ENCODE data around the gene OR13C8.
"Not testable (repeated sequence)": the region's sequence is repeated elsewhere in the genome, so short reads cannot be mapped to it uniquely, and the experiment has no call there.

The OR13C8 gene

GRCh38 chr9:104568868-104569267 lies at the start of gene OR13C8:
Gene OR13C8, plus strand, starts transcription at chr9:104569168. Its CDS starts 0 bp downstream, at chr9:104569168.
- no peak for DNase-seq

- not testable (repeated sequence) for DNase-seq
Measured at GRCh38 chr9:104520241-104520640, 48.7 kb upstream of the OR13C8 start.

GRCh38 chr9:104527109-104527508 lies 41.9 kb upstream of the OR13C8 start, which contains the start of gene OR13C4:
Gene OR13C4, minus strand, starts transcription at chr9:104527209. Its CDS starts 0 bp downstream, at chr9:104527209.
- DNase-seq = no peak

- no peak for DNase-seq
Measured at GRCh38 chr9:104536756-104537155, 32.2 kb upstream of the OR13C8 start, which contains the start of gene OR13C3. Gene OR13C3, minus strand, starts transcription at chr9:104536856. Its CDS starts 133 bp downstream, at chr9:104536723.

- DNase-seq = no peak
Measured at GRCh38 chr9:104539275-104539674, 29.7 kb upstream of the OR13C8 start.

- DNase-seq = no peak
Measured at GRCh38 chr9:104544644-104545043, 24.3 kb upstream of the OR13C8 start.

- no peak for DNase-seq
Measured at GRCh38 chr9:104553261-104553660, 15.7 kb upstream of the OR13C8 start.

GRCh38 chr9:104555521-104555920 lies 13.4 kb upstream of the OR13C8 start:
- no peak for DNase-seq

- peak; percentile 51 for DNase-seq
Measured at GRCh38 chr9:104556830-104557634, 11.9 kb upstream of the OR13C8 start.

- DNase-seq = no peak
Measured at GRCh38 chr9:104564358-104564757, 4.6 kb upstream of the OR13C8 start.

GRCh38 chr9:104572612-104573011 lies 3.6 kb downstream of the OR13C8 start:
- no peak for DNase-seq

GRCh38 chr9:104575456-104575855 lies 6.5 kb downstream of the OR13C8 start:
- no peak for DNase-seq

GRCh38 chr9:104577263-104577662 lies 8.3 kb downstream of the OR13C8 start:
- DNase-seq = no peak

GRCh38 chr9:104580562-104580961 lies 11.6 kb downstream of the OR13C8 start:
- no peak for DNase-seq

- DNase-seq = no peak
Measured at GRCh38 chr9:104586496-104587180, 17.7 kb downstream of the OR13C8 start.

GRCh38 chr9:104589626-104590025 lies 20.7 kb downstream of the OR13C8 start:
- DNase-seq = no peak

- not testable (repeated sequence) for DNase-seq
Measured at GRCh38 chr9:104598749-104599148, 29.8 kb downstream of the OR13C8 start.

GRCh38 chr9:104599313-104599712 lies 30.3 kb downstream of the OR13C8 start, which contains the start of gene OR13C5:
Gene OR13C5, minus strand, starts transcription at chr9:104599413. Its CDS starts 0 bp downstream, at chr9:104599413.
- not testable (repeated sequence) for DNase-seq

- no peak for DNase-seq
Measured at GRCh38 chr9:104604801-104605200, 35.8 kb downstream of the OR13C8 start.

GRCh38 chr9:104605527-104605926 lies 36.6 kb downstream of the OR13C8 start, which contains the start of gene OR13C2:
Gene OR13C2, minus strand, starts transcription at chr9:104605627. Its CDS starts 0 bp downstream, at chr9:104605627.
- not testable (repeated sequence) for DNase-seq

GRCh38 chr9:104606152-104606551 lies 37.2 kb downstream of the OR13C8 start:
- DNase-seq = no peak

GRCh38 chr9:104608336-104608735 lies 39.4 kb downstream of the OR13C8 start:
- no peak for DNase-seq

- no peak for DNase-seq
Measured at GRCh38 chr9:104611213-104611612, 42.2 kb downstream of the OR13C8 start.

GRCh38 chr9:104617418-104617817 lies 48.5 kb downstream of the OR13C8 start:
- DNase-seq = no peak
